T-cell (primary cell): Measurements from ENCODE around the gene CFAP46. TPM values are rescaled to one million over a fixed set of nuclear protein-coding genes. Genes with fewer than 3 reads are reported as not detected.
"Not testable (repeated sequence)": the region's sequence is repeated elsewhere in the genome, so short reads cannot be mapped to it uniquely, and the experiment has no call there.

Source experiments
- ATAC-seq, 4 experiments: fragments of 200-7000 bp in 3 of 4; fragments of 150-1000 bp in 1 of 4; cut with Tn5 transposase; replicated peaks in 1 of 4; 1 replicate in 3 of 4; 2 replicates in 1 of 4; pipeline ENCODE4 v1.10.0; 2021; ENCODE audit warnings: moderate library complexity in 3 of 4, mild to moderate bottlenecking in 2 of 4, moderate number of reproducible peaks in 1 of 4
- CTCF ChIA-PET, 2 donors: fragments of 300-600 bp; sonication (Branson Sonifier 250); formaldehyde crosslinking; loops; one replicate each; lab custom pipeline; 2022; ENCODE audit warnings: antibody characterized with exemption in 2 of 2; lab: Charles Lee
- POLR2A ChIA-PET, 2 donors: fragments of 300-600 bp; sonication (Branson Sonifier 250); formaldehyde crosslinking; loops; one replicate each; lab custom pipeline; 2022; ENCODE audit warnings: antibody characterized with exemption in 2 of 2; lab: Charles Lee
- DNase-seq, 35 experiments: peaks; one replicate each; pipeline versions ENCODE4 v3.0.0 to v3.0.0-alpha.2; 2013 to 2023
- H3K27ac ChIP-seq: one replicate; pipeline ENCODE4 v1.5.1; 2013; ENCODE audit warnings: low read length
- H3K27me3 ChIP-seq, 2 experiments: replicated peaks in 1 of 2; 1 replicate in 1 of 2; 2 replicates in 1 of 2; pipeline versions ENCODE4 v1.6.1 to v1.7.0; 2013; ENCODE audit warnings: low read length in 1 of 2, mixed read lengths in 1 of 2; ENCODE audit not compliant: control insufficient read depth in 2 of 2, insufficient read depth in 2 of 2; ENCODE audit errors: extremely low read depth in 1 of 2
- H3K36me3 ChIP-seq, 2 donors: 1 replicate in 1 of 2; 2 replicates in 1 of 2; pipeline versions ENCODE4 v1.6.1 to v1.7.0; 2013; ENCODE audit warnings: low read length in 1 of 2; ENCODE audit not compliant: control insufficient read depth in 2 of 2, insufficient read depth in 1 of 2; ENCODE audit errors: extremely low read depth in 1 of 2
- H3K4me1 ChIP-seq, 2 experiments: 1 replicate in 1 of 2; 2 replicates in 1 of 2; pipeline versions ENCODE4 v1.6.1 to v1.7.0; 2013; ENCODE audit warnings: low read length in 2 of 2, mixed read lengths in 1 of 2; ENCODE audit not compliant: insufficient read depth in 2 of 2, control insufficient read depth in 1 of 2; ENCODE audit errors: extremely low read depth in 1 of 2
- H3K4me3 ChIP-seq, 2 donors: 1 replicate in 1 of 2; 2 replicates in 1 of 2; pipeline versions ENCODE4 v1.5.1 to v1.7.0; 2013; ENCODE audit warnings: mild to moderate bottlenecking in 2 of 2, low read length in 1 of 2, moderate library complexity in 1 of 2; ENCODE audit not compliant: control insufficient read depth in 1 of 2; ENCODE audit errors: extremely low read depth in 1 of 2
- H3K9me3 ChIP-seq: 2 replicates; pipeline ENCODE4 v1.7.0; 2013
- H3K27ac Mint-ChIP-seq, 2 donors: one replicate each; pipeline ENCODE4 v1.8.0; 2020 to 2021; ENCODE audit warnings: mild to moderate bottlenecking in 2 of 2, mixed read lengths in 2 of 2
- H3K27me3 Mint-ChIP-seq, 2 donors: one replicate each; pipeline ENCODE4 v1.8.0; 2021 to 2022; ENCODE audit warnings: mixed read lengths in 2 of 2
- H3K36me3 Mint-ChIP-seq: one replicate; pipeline ENCODE4 v1.8.0; 2021; ENCODE audit warnings: mixed read lengths
- H3K4me1 Mint-ChIP-seq, 3 donors: one replicate each; pipeline ENCODE4 v1.8.0; 2020 to 2022; ENCODE audit warnings: mixed read lengths in 3 of 3, mild to moderate bottlenecking in 1 of 3
- H3K4me3 Mint-ChIP-seq, 3 donors: one replicate each; pipeline ENCODE4 v1.8.0; 2020 to 2022; ENCODE audit warnings: mild to moderate bottlenecking in 3 of 3, mixed read lengths in 3 of 3, moderate library complexity in 3 of 3
- H3K9me3 Mint-ChIP-seq, 3 donors: one replicate each; pipeline ENCODE4 v1.8.0; 2020 to 2022; ENCODE audit warnings: mixed read lengths in 3 of 3
- WGBS: methylation state at CpG from one replicate; pipeline ENCODE4 v1.1.5; 2013; ENCODE audit warnings: missing lambda C conversion rate; ENCODE audit not compliant: insufficient coverage; 5-methylcytosine and 5-hydroxymethylcytosine counted together
- total RNA-seq, 35 experiments: library from RNA in 6 of 35; stranded (reverse) in 6 of 35; fragments of 120-200 nt in 1 of 35; gene quantifications; one replicate each; pipeline versions ENCODE4 v1.2.1 to v1.2.4 and lab custom pipeline; 2013 to 2026

Gene CFAP46
- total RNA-seq, 5 donors from 2014 or later (not counting 1 experiment from before 2014, with no cell fraction given) = not detected

DNA sequence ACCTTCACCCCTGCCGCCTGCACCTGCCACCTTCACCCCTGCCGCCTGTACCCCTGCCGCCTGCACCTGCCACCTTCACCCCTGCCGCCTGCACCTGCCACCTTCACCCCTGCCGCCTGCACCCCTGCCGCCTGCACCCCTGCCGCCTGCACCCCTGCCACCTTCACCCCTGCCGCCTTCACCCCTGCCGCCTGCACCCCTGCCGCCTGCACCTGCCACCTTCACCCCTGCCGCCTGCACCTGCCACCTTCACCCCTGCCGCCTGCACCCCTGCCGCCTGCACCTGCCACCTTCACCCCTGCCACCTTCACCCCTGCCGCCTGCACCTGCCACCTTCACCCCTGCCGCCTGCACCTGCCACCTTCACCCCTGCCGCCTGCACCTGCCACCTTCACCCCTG lies 53.9 kb downstream of the CFAP46 start:
- CTCF ChIA-PET = not testable (repeated sequence)

GRCh38 chr10:132886211-132887099 lies 55.9 kb downstream of the CFAP46 start:
- POLR2A ChIA-PET = no interaction called here
- no peak overlapping the region for H3K4me3 Mint-ChIP-seq

More for the DNA sequence above, 53.9 kb downstream of the CFAP46 start:
- 96% methylated on average over 4 of the region's 16 CpGs for WGBS
- H3K9me3 ChIP-seq, H3K4me1 ChIP-seq, ATAC-seq, H3K4me3 Mint-ChIP-seq, H3K27ac Mint-ChIP-seq, DNase-seq, H3K9me3 Mint-ChIP-seq, H3K4me3 ChIP-seq, H3K27ac ChIP-seq, H3K4me1 Mint-ChIP-seq, H3K36me3 ChIP-seq, H3K36me3 Mint-ChIP-seq: not testable (repeated sequence)
- H3K27me3 Mint-ChIP-seq = peaks cover 17 to 24% of the 10 kb centered on the region in 2 donors
- peaks cover 0 to 35% of the 10 kb centered on the region in 2 experiments for H3K27me3 ChIP-seq
- POLR2A ChIA-PET = interaction anchor here in 1 of 2 donors (0.6 kb wide), 1 partner anchor 842 kb away, joined by 6 read pairs; no protein-coding TSS in a partner anchor

DNA sequence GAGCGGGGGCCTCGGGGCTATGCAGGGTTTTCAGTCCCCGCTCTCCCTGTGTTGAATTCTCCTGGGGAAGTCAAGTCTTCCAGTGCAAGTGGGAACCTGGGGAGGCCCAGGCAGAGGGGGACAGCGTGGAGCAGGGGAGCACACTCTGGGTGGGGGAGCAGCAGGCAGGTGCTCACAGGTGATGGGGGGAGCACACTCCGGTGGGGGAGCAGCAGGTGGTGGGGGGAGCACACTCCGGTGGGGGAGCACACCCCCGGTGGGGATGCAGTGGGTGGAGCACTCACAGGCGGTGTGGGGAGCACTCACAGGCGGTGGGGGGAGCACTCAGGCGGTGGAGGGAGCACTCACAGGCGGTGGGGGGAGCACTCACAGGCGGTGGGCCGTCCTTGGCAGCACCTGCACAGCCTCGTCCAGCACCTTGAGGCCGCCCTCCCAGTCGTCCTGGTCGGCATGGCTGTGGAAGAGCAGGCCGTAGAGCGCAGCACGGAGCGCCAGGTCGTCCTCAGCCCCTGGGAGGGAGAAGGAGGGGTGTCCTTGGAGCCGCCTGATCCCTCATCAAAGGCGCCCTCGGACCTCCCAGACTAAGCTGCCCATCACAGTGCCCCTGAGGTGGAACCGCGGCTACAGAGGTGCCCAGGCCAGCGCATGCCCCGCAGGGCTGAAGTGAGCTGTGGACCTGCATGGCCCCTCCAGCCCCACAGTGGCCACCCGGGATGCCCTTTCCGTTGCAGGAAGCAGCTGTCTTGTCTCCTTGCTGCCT lies 56.7 kb downstream of the CFAP46 start:
- no peaks in the 10 kb centered on the region for H3K36me3 Mint-ChIP-seq
- Histone ChIP-seq H3K9me3 (no peaks in the 10 kb centered on the region), H3K36me3 (no peaks in the 10 kb centered on the region), H3K27ac (no peak overlapping the region), H3K4me1 (no peaks in the 10 kb centered on the region), H3K27me3 (peaks cover 0 to 12% of the 10 kb centered on the region in 2 experiments), H3K4me3 (no peak overlapping the region)
- 89% methylated on average over 23 of the region's 31 CpGs for WGBS
- POLR2A ChIA-PET = no interaction called here
- peak in 1 of 35 experiments; percentile 19 for DNase-seq
- no peaks in the 10 kb centered on the region for H3K9me3 Mint-ChIP-seq
- CTCF ChIA-PET = no interaction called here
- H3K4me1 Mint-ChIP-seq = no peaks in the 10 kb centered on the region
- no peak for ATAC-seq
- peaks cover 2 to 3% of the 10 kb centered on the region in 2 donors for H3K27me3 Mint-ChIP-seq
- no peak overlapping the region for H3K27ac Mint-ChIP-seq
- no peak overlapping the region for H3K4me3 Mint-ChIP-seq

More at GRCh38 chr10:132886211-132887099, 55.9 kb downstream of the CFAP46 start:
- H3K4me1 ChIP-seq = no peaks in the 10 kb centered on the region
- no peak overlapping the region for H3K4me3 ChIP-seq
- ATAC-seq (no peak), DNase-seq (peak in 1 of 35 experiments; percentile 22)
- CTCF ChIA-PET = no interaction called here
- Mint-ChIP-seq H3K27ac (no peak overlapping the region), H3K36me3 (no peaks in the 10 kb centered on the region), H3K27me3 (peaks cover 3 to 6% of the 10 kb centered on the region in 2 donors), H3K9me3 (no peaks in the 10 kb centered on the region), H3K4me1 (no peaks in the 10 kb centered on the region)
- WGBS = 82% methylated on average over 33 of the region's 35 CpGs
- peaks cover 0 to 18% of the 10 kb centered on the region in 2 experiments for H3K27me3 ChIP-seq
- no peaks in the 10 kb centered on the region for H3K9me3 ChIP-seq
- H3K36me3 ChIP-seq = no peaks in the 10 kb centered on the region
- no peak overlapping the region for H3K27ac ChIP-seq

DNA sequence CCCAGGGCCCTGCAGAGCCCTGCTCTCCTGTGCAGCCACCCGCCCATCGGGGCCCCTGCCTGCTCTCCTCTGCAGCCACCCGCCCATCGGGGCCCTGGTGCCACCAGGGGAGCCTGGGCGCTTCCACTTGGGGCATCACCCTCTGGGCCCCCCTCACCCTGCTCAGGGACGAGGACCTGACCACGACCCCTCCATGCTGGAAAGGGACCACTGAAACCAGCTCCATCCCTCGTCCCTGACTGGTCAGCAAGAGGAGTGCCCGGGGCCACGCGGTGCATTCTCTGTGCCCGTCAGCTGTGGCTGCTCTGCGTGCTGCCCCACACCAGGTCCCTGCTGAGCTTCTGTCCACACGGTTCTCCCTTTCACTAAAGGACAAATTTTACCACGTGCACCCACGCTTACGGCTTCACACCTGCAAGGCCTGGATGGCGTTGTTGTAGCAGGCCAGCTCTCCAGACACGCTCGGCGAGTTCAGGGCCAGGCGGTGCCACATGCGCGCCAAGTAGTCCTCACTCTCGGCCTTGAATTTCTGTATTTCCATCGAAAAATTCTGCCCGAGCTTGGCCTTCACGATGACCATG lies 57.6 kb downstream of the CFAP46 start:
- DNase-seq = peak in 1 of 35 experiments; percentile 22
- no peaks in the 10 kb centered on the region for H3K9me3 ChIP-seq
- no peaks in the 10 kb centered on the region for H3K36me3 ChIP-seq
- H3K4me3 ChIP-seq = no peak overlapping the region
- H3K27me3 Mint-ChIP-seq = no peaks in the 10 kb centered on the region
- WGBS = 86% methylated on average over 21 of the region's 28 CpGs
- ChIA-PET CTCF (no interaction called here), POLR2A (no interaction called here)
- H3K4me3 Mint-ChIP-seq = no peak overlapping the region
- no peaks in the 10 kb centered on the region for H3K36me3 Mint-ChIP-seq
- H3K9me3 Mint-ChIP-seq = no peaks in the 10 kb centered on the region
- ATAC-seq = no peak
- H3K27ac ChIP-seq = no peak overlapping the region
- H3K27me3 ChIP-seq = peaks cover 0 to 9% of the 10 kb centered on the region in 2 experiments
- no peak overlapping the region for H3K27ac Mint-ChIP-seq
- no peaks in the 10 kb centered on the region for H3K4me1 Mint-ChIP-seq
- H3K4me1 ChIP-seq = no peaks in the 10 kb centered on the region

DNA sequence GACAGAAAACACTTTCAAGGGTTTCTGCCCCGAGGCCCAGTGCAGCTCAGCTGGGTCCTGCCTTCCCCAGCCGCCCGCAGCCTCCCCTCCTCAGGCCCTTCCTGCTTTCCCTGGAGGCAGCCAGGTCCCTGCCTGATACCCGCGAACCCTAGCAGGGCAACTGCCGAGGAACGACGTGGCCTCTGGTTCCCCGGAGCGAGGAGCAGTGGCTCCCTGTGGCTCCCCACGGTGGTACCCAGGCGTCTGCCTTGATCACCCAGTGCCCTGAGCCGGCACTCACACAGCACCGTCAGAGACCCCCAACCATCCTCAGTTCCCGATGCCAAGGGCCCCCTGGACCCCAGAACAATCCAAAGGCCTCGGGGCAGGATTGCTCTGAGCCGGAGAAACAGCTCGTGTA lies 58.3 kb downstream of the CFAP46 start:
- Histone ChIP-seq H3K4me1 (no peaks in the 10 kb centered on the region), H3K27me3 (peaks cover 0 to 14% of the 10 kb centered on the region in 2 experiments), H3K27ac (no peak overlapping the region), H3K4me3 (no peak overlapping the region), H3K36me3 (no peaks in the 10 kb centered on the region), H3K9me3 (no peaks in the 10 kb centered on the region)
- no peak overlapping the region for H3K27ac Mint-ChIP-seq
- no peaks in the 10 kb centered on the region for H3K9me3 Mint-ChIP-seq
- CTCF ChIA-PET = no interaction called here
- H3K4me1 Mint-ChIP-seq = peaks cover 0 to under 1% (median 0%) of the 10 kb centered on the region in 3 donors
- ATAC-seq (no peak), DNase-seq (peak in 1 of 35 experiments; percentile 18)
- POLR2A ChIA-PET = no interaction called here
- H3K27me3 Mint-ChIP-seq = peaks cover under 1 to 2% of the 10 kb centered on the region in 2 donors
- H3K4me3 Mint-ChIP-seq = no peak overlapping the region
- 75% methylated on average over 18 of the region's 18 CpGs for WGBS
- no peaks in the 10 kb centered on the region for H3K36me3 Mint-ChIP-seq

GRCh38 chr10:132883391-132883881 lies 58.9 kb downstream of the CFAP46 start:
- Histone ChIP-seq H3K4me1 (no peaks in the 10 kb centered on the region), H3K27ac (no peak overlapping the region), H3K4me3 (no peak overlapping the region), H3K9me3 (no peaks in the 10 kb centered on the region), H3K27me3 (peaks cover 0 to 20% of the 10 kb centered on the region in 2 experiments), H3K36me3 (no peaks in the 10 kb centered on the region)
- whole genome bisulfite sequencing = 80% methylated on average over 20 of the region's 20 CpGs
- Mint-ChIP-seq H3K27ac (no peak overlapping the region), H3K36me3 (no peaks in the 10 kb centered on the region), H3K27me3 (peaks cover 4 to 7% of the 10 kb centered on the region in 2 donors), H3K4me1 (peaks cover 0 to 1% (median 0%) of the 10 kb centered on the region in 3 donors), H3K4me3 (no peak overlapping the region), H3K9me3 (no peaks in the 10 kb centered on the region)
- ChIA-PET CTCF (no interaction called here), POLR2A (no interaction called here)
- DNase-seq = no peak
- no peak for ATAC-seq
